ENCODE results near the gene TRIM44.

DNA sequence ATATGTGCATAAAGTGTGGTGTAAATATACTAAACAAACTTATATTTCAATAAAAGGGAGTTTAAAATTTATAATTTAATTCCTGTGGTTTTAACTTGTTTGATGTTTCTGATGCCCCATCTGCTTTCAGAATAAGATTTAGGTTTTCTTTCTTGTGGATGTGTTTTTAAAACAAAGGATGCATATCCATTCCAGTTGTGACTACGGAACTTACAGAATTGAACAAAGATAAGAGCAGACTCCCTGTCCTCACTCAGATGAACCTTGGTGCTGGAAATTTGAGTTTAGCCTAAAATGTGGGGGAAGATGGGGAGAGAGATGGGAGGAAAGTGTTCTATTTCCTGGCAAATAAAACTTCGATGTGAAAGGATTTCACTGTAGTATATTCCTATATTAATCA is 41.8 kb upstream of the TRIM44 start:
- TF ChIP-seq, protein P1, sequence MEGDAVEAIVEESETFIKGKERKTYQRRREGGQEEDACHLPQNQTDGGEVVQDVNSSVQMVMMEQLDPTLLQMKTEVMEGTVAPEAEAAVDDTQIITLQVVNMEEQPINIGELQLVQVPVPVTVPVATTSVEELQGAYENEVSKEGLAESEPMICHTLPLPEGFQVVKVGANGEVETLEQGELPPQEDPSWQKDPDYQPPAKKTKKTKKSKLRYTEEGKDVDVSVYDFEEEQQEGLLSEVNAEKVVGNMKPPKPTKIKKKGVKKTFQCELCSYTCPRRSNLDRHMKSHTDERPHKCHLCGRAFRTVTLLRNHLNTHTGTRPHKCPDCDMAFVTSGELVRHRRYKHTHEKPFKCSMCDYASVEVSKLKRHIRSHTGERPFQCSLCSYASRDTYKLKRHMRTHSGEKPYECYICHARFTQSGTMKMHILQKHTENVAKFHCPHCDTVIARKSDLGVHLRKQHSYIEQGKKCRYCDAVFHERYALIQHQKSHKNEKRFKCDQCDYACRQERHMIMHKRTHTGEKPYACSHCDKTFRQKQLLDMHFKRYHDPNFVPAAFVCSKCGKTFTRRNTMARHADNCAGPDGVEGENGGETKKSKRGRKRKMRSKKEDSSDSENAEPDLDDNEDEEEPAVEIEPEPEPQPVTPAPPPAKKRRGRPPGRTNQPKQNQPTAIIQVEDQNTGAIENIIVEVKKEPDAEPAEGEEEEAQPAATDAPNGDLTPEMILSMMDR (conservative IDR thresholded peaks at IDR 0.05; ENCODE audit: low read length) = no peak
- TF ChIP-seq EZH2phosphoT487 (IDR thresholded peaks at IDR 0.05; ENCODE audit: borderline replicate concordance) = no peak

Measured in Loucy (cell line).